Lung microvascular endothelial cell (primary cell): ENCODE measurements around the gene ZNF800. TPM values are rescaled to one million over a fixed set of nuclear protein-coding genes. Genes with fewer than 3 reads are reported as not detected.
A peak's percentile ranks its signal among the peaks of the same experiment; 100 is the strongest.

Experiments
- DNase-seq, 2 donors: peaks; one replicate each; pipeline versions ENCODE4 v3.0.0 to v3.0.0-alpha.2; 2010; ENCODE audit warnings: low read depth in 2 of 2
- total RNA-seq: library from RNA; depleted of rRNA; stranded (reverse); fragments of >200 nt; gene quantifications from 2 replicates; pipeline ENCODE4 v1.2.1, GENCODE V29; 2014

ZNF800 gene
- total RNA-seq, 1 donor from 2014 or later, result 9.9 TPM

DNA sequence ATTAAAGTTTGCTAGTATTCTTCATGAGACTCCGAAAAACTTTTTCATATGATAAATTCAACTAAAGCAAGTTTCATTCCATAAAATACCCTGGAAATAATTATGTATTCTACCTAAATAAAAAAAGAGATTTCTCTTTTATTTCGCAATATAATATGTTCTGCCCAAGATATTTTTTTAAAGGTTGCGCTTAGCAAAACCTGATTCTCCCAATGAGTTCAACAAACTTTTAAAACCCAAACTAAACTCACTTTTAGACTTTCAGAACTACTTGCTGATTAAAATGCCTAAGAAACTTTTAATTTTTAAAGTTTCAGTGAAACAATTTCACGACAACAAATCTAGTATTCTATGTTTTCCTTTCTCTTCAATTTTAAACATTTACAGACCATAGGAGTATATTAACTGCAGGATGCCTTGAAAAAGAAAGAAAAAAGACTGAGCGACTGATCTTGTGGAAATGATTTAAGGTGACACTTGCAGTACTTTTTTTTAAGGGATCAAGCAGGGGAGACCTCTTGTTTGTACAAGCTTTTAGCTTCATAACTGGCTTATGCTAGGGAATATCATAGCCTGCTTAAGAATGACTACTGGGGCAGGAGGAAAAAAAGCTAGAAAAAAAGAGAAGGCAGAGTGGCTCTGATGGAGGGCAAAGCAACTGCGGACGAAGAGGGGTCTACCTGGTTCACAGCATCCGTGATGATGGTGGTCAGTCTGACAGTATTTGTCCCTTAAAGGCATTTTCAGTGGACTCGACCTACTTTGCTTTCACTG lies 1.5 kb downstream of the ZNF800 start:
- no peak for DNase-seq

DNA sequence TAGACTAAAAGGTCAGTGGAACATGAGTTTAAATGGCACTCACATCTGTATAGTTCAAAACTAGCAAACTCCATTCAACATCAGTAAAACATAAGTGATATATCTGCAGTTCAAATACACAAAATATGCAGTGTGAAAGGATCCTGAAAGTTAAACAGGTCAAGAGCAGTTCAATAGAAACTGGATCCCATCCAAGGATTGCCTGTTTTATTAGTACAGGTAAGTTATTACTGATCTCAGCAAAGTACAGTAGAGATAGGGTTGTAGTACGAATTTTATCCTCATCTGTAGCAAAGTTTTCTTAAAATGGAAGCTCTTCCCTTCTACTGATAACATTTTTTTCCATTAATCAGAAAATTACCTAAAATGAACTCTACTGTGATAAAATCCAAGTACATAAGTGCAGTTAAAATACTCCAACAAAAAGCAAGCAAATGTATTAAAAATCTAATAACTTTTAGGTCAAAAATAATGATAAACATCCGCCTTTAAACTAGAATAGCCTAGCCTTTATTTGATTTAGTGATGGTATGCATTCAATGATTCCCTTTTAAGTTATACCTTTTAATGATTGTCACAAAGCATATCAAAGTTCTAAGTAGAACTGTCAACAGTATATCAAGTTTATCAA lies 2.2 kb downstream of the ZNF800 start:
- DNase-seq, result no peak

DNA sequence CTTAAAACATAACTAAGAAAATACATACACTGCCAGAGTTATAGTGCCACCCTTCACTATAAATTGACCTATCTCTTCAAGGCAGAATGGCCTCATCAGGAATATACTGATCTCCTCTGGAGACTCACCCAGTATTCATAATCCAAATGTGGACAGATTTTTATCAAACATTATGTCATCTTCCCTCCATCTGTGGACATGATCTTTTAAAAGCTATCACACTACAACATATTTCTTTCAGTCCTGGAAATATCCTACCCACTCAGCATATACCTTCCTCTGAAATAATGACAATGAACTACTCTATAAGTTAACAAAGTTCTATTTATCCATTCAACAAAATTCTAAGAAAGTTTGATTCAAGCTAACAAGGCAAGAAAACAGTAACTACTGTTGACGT lies 3.2 kb downstream of the ZNF800 start:
- DNase-seq, result no peak

DNA sequence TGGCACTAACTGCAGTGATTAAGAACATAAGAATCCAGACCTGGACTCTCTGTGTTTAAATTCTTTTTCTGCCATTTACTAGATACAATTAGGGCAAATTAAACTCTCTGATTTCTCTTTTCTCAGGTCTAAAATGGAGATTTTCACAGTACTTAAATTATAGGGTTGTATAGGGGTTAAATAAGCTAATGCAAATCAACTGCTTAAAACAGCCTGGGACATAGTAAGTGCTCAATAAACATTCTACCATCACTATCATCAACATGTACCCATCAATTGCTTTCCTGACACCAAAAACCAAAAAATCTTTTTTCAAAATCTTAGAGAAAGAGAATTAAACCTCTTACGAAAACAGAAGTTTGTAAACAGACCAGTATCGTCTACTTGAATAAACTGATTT lies 4.5 kb downstream of the ZNF800 start:
- DNase-seq, result no peak

DNA sequence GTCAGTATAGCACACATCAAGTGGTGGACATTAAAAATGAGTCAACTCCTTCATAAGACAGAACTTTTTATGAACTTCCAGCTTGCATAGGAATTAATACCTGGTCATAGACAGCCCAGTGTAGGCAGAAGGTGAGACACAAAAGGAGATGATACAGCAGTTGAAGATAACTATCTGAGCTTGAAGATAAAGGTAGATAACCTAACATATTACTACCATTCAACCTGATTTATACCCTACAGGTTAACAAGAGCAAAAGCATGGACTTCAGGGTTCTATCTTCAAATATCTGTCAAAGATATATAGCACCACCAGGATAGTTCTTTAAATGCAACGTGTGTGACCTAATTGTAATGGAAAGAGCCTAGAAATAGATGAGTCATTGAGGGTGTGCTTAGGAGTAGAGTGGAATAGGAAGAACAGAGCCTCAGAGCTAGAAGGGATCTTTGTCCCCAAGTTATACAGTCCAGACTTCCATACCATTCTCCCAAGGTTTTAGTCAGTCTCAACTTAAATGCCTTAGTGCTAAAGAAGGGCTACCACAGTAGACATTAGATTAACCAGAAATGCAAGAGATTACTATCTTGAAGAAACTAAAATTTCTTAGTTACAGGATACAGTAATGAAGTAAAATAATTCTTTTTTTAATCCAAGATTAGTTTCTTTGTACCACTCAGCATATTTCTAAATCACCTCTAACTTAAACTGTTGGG lies 9.2 kb downstream of the ZNF800 start:
- peak in 1 of 2 donors; percentile 35 for DNase-seq

DNA sequence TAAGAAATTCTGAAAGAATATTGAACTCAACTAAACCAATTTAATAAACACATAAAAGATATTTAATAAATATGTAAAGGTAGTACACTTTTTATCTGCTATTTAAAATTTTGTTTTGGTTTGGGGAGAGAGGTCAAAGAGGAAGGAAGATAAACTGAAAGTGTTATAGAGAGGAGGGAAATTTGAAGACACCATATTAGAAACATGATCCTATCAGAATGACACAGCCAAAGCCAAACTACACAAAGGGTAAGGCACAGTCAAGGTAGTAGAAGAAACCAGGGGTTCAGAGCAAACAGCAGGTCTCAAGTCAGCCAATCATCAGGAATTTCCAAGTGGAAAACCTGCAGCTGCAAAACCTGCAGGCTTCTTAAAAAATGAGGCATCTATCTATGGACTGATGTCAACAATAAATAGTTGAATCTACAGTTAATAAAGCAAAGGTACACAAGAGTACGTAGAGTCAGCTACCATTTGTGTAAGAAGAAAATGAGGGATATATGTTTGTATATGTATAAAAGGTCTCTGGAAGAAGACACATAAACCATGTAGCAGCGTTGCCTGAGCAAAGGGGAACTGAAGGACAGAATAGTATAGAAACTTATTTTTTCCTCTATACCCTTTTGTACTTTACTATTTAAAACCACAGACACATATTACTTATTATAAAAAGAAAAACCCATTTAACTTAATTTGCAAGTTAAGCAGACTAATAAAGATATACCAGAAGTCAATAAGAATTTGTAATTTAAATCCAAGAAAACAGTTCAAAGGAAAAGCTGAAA lies 10.0 kb downstream of the ZNF800 start:
- no peak for DNase-seq

DNA sequence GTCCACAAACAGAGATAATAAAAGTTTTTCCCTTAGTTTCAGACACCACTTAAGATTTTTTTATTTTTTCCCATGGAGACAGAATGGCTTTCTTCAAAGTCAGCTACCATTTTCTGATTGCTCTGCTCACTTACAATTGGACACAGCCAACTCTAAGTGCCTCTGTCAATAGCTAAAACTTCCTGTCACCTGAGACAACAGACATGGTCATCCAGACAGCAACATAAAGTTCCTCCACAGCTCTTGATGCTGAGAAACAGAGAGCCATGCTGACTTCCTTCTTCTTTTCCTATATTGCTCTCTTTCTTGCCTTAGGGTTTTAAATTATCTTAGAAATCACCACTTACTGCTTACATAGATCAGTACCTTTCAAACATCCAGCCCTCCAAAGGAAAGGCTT lies 12.0 kb downstream of the ZNF800 start:
- no peak for DNase-seq

DNA sequence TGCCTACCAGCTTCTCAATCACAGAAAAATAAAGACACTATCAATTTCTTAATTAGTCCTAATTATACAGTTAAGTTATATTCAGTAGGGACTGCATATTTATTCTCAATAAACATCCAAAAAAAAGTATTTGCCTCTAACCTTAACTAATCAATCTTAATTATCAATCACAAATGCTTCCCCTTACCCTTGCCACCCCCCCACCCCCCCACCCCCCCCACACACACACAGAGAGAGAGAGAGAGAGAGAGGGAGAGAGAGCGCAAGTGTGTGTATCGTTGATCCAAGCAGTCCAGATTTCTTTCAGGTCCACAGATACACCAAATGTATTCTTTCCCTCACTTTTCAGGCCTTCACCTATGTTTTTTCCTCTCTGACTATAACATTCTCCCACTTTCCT lies 12.9 kb downstream of the ZNF800 start:
- DNase-seq, result no peak

DNA sequence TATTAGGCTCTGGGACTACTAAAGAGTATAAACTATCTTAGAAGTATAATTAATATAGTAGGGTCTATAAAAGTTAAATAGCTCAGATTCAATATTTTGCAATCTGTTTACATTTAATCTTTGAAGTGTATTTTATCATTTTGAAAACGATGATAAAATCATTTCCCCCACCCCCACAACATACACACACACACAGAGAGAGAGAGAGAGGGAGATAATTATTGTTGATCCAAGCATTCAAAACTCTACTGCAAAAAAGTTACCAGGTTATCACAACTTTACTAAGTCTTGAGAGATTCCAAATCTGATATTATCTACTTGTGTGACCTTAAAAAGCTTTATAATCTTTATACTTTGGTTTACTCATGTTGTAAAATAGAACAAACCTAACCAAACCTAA lies 14.0 kb downstream of the ZNF800 start:
- no peak for DNase-seq

DNA sequence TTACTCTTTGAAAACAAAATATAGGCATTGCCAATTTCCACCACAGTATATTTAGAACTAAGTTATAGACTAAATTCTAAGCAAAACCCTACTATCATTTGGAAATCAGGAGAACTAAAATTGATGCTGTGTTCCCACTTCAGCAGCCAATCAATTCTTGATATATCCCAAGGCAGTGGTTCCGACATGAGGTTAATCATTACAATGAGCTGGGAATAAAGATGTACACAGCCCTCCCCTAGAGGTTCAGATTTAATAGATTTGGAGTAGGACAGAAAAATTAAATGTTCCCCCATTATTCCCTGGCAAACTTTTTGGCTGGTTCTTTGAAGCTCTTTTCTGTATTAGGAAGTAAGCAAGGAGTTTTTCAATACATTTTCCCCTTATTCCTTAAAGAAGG lies 15.1 kb downstream of the ZNF800 start:
- DNase-seq, result no peak

DNA sequence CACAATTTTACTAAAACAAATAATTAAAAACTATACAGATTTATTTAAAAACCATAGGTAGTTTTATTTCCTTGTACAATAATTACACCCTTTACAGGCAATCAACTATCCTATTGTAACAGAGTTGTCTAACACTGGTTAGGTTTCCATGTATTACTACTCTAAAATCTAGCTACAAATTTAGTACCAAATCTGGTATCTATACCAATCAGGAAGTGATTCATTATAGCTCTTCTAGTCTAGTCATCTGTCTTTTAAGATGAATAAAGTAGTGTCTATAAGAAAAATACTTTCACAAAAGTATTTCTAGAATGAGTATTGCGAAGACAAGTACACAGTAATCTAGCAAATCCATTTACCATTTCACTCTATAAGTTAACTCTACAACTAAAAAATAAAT lies 16.9 kb downstream of the ZNF800 start:
- peak in 1 of 2 donors; percentile 13 for DNase-seq

DNA sequence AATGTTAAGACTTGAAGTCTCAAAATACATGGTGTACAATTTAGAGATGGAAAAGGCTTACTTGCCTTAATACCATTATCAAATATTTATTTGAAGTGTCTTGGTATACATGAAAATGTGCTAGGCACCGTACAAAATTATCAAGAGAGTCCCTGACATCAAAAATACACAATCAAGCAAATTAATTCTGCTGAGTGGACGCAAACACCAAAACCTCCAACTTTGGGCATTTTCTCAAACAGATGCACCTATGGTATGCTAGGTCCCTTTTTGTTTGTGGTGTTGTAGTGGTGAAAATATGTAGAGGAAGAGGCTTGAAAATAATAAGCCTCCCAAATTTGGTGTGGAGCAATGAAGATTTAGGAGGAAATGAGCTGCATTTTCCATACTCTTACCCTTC lies 24.8 kb downstream of the ZNF800 start:
- no peak for DNase-seq

DNA sequence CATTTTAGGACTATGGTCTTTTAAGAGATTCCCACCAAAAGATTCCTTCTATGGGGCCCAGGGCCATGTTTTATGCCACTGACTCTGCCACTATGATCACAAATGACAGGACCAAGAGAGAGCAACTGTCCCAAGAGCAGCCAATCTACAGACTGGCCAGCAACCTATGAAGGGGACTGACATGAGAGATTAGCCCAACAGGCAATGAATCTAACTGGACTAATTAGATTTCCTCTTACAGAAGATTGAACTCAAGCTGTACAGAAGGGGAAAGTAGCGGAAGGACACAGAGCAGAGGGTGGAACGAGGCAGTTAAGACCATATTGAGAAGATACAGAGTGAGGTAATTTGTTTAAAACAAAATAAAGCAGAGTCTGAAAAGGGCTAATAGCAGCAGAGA lies 25.8 kb downstream of the ZNF800 start:
- DNase-seq, result no peak

DNA sequence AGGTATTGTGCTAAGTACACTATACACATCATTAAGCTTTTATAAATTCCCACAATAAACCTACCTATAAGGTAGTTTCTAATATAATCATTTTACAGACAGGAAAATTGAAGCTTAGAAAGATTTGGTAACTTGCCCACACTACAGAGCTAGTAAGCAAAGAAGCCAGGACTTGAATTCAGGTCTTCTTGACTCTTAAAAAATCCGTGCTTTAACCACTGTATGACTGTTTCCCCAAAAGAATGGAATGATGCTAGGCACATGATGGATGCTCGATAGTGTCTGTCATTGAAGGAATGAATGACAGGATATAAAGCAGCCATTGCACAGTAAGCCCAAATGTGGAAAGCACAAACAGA lies 26.6 kb downstream of the ZNF800 start:
- DNase-seq, result no peak

DNA sequence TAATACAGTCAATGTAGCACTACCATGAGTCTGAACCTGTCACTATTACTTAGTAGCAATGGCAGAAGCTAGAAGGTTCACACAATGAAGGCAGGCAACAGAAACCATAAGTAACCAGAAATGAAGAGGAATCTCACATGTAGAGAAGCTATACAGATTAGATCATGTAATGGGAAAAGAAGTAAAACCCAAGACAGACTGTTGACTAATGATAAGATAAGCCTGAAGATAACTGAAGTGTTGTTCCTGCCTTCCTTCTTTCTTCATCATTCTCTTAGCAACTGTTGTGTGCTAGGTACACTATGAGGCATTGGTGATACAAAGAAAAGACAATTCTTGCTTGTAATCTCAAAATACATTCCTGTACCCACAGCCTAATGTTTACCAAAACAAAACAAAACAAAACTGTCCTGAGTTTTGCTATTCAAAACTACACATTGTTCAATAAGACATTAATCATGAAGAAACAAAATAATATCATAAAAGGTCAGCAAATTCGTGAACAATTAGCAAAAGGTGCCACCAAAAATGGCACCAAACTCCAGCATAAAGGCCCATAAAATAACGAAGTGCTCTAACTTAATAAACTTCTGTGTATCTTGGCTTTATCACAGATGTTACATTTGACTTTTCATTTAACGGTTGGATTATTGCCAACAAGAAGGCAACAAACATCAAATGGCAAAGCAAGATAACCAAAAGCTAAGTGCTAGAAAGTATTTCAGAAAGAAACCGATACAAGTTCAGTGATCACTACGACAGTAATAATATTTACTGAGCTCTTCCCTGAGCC lies 27.1 kb downstream of the ZNF800 start:
- DNase-seq, result no peak

DNA sequence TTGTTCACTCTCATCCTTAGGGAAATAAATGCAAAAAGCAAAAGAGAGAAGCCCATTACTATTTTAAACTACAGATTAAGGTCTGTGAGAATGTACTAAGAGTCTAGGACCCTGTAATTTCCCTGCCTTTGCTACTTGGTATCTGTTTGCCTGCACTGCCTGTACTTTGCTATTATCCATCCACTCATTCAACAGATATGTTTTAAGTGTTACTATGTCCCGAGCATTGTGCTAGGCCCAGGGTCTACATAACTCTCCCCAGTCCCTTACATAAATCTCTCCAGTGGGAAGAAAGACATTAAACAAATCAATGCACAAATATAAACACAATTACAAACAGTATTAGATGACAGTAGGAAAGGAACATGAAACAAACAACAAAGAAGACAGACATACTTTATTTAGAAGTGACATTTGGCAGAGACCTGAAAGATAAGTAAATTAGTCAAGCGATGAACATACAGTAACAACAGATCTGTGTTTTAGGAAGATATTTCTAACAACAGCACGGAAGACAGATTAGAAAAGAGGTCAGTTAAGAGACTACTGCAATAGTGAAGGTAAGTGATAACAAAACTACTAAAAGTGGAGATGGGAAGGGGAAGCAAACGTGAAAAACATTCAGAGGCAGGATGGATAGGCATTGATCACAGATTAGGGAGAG lies 30.0 kb downstream of the ZNF800 start:
- no peak for DNase-seq

DNA sequence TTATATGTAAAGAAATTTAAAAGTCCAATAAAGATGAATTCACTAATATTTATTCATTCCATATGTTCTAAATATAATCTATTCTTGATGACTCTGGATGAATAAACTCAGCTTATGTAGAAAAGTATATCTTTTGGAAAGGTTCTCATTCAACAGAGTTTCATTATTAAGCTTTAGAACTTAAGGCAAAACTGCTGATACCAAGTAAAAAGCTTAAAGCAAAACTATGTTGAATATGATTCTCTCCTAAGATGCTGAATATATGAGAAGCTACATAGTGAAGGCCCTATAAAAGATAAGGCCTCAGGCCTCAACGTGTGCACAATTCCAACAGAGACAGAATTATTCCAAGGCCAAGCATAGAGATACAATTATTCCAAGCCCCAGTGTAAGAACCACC lies 30.8 kb downstream of the ZNF800 start:
- no peak for DNase-seq

DNA sequence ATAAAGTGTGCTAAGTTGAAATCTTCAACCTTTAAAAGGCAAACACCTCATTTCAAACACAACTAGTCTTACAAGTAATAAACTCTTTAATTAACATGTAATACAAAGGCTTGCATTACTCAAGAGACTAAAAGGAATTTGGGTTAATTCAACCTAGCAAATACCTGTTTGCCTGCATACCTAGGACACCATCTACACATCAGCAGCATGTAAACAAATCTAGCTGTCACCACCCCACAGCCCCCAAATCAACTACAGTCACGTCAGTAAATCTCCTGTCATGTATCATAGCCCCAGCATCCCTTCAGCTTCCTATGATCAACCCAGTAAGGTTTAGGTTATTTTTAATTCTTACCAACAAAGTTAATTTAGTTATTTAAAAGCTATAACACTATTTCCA lies 33.5 kb downstream of the ZNF800 start:
- no peak for DNase-seq

DNA sequence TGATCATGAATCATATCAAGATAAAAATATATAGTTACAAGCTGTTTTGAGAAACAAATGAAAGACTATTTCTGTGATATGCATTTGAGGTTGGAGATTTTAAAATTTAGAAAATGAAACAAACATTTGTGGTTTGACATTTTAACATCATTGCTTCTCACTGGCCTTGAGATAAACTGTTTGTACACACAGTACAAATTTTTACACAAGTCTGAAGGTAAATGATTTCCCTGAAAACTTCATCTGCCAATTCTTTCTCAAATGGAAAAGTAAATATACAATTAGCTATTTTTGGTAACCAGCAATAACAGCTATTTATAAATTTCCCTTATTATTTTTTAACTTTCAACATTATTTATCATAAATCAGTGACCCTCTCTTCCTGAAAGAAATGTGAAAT lies 38.6 kb downstream of the ZNF800 start:
- no peak for DNase-seq

DNA sequence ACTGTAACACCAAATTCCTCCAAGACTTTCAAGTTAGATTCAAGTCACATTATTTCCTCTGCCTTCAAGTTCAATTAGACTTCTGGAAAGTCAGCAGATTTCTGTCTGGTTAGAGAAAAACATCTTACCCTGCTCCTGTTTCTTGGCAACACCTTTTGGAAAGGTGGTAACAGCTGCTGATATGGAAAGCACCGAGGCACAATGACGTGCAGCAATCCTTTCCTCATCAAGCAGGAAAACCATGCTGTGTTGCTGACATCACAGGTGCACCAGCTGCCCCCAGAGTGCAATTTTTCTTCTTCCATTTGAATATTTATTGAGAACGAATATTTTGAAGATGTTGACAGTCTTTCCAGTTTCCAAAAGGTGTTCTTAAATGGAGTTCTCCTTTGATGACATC lies 41.9 kb downstream of the ZNF800 start:
- DNase-seq, result no peak

DNA sequence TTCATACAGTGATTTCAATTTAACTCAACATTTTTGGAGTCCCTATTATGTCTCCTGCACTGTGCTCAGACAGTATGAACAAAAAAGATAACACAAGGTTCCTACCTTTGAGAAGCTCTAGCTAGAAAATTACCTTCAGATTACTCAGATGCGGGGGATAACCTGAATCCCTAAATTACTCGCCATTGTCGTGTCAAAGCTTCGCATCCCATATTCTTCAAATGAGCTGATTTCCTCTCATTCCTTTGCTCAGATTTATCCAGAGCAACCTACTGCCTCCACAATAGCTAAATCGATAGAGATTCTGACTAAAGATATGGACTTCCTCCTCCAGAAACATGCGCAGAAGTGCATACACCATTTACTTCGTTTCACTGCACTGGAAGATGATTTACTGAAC lies 42.6 kb downstream of the ZNF800 start:
- DNase-seq, result no peak
